HG03175 (cell line): ENCODE data around the gene PTRHD1.

Experiments used
- ATAC-seq: cut with Tn5 transposase; IDR thresholded peaks from one replicate; pipeline ENCODE4 v1.9.1; 2021; ENCODE audit warnings: mild to moderate bottlenecking, moderate library complexity; ENCODE audit not compliant: unreplicated experiment

Gene PTRHD1

DNA sequence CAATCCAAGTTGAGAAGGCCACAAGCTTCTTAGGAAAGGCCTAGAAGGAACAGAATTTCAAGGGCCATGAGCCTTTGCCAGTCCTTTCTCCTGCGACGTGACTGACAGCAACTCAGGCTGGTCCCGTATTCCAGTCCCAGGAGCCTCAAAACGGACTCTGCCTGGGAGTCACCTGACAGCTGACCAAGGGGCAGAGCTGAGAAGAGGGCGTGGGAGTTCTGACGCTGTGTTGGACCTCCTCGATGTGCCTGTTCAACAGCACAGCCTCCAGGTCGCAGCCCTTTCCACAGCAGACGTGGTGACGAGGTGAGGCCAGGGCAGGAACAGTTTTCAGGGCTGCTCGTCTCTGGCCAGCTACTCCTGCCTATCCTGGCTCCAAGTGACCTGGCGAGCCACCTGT lies 37.6 kb upstream of the PTRHD1 start:
- no peak for ATAC-seq

DNA sequence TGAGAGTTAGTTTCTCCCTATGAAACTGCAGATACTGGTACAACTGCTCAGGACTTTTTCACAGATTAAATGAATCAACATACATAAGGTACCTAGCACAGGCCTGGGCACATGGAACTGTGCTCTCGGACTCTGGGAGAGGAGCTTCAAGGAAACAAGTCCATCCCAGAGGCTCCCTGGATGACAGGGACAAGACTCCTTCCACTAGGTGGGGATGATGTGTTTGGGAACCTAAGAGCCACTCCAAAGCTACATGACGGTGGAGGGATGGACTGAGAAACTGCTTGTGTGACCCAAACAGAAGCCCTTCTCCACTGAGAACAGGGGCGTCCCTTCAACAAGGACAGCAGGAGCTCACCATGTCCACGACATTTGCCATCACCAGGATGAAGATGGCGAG lies 37.2 kb upstream of the PTRHD1 start:
- no peak for ATAC-seq

DNA sequence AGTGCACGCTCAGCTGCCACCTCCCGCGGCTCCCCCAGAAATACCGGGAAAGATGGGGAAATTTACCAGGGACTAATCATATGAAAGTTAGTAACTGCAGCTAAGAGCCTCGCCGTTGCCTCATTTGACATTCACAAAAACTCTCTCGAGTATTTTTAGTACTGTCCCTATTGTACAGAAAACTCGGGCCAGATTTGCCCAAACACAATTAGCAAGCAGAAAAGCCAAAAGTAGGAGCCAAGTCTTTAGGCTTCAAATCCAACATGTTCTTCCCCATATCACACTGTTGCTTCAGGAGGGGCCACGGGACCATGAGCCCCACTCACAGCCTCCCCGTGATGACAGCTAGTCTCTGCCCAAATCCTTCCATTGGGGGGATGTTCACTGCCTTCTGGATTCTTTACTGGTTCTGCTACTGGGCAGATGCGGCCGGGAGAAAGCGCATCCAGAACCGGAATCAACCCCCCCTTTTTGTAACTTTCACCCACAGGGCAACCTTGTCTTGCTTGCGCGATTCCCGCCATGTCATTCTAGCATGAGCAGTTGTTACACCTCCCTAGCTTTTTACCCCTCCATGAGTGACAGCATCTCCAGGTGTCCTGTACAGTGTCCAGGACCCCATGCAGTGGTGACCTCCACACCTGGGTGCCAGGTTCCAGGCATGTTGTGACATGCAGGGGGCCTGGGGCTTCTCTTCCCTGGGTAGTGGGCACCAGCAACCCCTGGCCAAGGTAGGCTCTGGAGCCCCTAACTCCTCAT lies 35.2 kb upstream of the PTRHD1 start:
- no peak for ATAC-seq

DNA sequence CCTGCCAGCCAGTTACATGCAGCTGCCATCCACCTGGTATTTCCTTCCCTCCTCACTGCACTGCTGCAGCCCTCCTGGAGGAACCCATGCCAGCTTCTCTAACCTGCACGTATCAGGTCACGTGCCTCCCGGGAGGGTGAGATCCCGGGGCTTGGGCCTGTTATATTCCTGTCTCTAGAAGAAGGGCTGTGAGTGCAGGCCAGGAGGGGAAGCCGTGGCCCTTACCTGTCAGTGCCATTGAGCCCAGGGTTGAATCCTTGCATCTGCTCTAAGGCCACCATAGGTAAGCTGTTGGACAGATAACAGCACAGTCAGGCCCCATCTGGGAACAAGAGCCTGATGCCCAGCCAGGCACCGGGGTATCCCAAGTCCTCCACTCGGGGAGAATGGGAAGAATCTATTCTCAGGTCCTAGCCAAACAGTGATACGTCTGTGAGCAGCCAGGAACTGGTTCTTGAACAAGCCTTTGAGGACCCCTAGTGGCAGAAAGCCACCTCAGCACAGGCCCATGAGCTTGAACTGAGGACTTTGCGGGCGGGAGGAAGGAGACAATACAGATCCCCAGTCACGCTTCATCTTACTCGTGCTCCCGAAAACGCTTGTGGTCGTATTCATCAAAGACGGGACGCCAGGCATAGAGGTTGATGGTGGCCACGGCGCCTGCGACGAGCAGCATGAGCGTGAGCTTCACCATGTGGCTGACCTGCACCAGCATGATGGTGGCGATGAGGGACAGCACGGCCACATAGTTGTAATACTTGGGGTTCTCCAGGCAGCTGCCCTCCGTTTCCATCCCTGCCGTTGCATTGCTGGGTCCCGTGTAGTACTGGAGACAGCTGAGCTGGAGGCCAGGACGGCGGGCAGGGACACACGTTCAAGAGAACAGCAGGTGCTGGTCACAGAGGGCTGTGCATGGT lies 34.4 kb upstream of the PTRHD1 start:
- peak; percentile 69 for ATAC-seq

DNA sequence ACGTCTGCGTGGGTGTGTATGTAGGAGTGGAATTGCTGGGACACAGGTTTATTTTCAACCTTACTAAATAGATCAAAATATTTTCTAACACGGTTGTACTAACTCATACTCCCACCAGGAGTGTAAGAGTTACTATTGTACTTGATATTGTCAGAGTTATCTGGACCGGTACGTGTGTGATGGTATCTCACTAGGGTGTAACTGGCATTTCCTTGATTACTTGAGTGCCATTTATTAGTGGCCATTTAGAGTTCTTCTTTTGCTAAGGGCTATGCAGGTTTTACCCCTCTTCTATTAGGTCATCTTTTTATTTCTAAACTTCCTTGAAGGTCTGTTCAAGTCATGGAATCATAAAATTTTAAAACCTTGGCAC lies 33.6 kb upstream of the PTRHD1 start:
- ATAC-seq = no peak

DNA sequence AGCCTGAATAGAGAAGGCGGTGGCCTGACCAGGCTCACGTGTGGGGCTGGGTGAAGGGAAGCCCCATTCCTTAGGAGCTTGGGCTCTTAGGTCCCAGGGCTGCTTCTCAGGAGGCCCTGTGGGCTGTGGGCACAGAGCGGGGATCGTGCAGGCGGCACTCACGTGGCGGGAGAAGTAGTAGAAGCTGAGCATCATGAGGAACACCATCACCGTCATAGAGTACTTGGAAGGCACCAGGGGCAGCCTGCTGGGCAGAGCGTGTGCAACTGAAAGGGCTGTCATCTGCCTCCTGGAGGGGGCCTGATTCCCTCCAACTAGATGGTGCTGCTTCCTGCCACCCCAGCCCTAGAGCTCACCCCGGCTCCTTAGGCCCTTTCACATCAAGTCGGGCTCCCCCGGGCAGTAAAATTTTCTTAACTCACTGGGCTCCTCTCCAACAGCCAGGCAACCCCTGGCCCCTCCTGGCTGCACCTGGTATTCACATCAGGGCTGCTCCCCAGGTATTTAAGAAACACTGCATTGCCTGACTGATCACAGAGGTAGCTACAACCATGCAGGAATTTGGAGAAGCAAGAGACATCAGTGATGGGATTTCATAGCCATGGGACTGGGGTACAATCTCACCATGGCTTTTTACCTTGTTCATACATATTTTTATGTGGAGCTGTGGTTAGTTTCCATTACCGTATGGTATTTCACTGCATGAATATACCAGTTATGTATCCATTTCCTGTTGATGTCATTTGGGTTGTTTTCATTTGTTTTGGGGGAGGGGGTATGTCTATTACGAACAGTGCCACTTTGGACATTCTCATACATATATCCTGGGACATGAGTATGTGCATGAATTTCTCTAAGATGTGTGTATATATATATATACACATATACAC lies 32.9 kb upstream of the PTRHD1 start:
- ATAC-seq = no peak

DNA sequence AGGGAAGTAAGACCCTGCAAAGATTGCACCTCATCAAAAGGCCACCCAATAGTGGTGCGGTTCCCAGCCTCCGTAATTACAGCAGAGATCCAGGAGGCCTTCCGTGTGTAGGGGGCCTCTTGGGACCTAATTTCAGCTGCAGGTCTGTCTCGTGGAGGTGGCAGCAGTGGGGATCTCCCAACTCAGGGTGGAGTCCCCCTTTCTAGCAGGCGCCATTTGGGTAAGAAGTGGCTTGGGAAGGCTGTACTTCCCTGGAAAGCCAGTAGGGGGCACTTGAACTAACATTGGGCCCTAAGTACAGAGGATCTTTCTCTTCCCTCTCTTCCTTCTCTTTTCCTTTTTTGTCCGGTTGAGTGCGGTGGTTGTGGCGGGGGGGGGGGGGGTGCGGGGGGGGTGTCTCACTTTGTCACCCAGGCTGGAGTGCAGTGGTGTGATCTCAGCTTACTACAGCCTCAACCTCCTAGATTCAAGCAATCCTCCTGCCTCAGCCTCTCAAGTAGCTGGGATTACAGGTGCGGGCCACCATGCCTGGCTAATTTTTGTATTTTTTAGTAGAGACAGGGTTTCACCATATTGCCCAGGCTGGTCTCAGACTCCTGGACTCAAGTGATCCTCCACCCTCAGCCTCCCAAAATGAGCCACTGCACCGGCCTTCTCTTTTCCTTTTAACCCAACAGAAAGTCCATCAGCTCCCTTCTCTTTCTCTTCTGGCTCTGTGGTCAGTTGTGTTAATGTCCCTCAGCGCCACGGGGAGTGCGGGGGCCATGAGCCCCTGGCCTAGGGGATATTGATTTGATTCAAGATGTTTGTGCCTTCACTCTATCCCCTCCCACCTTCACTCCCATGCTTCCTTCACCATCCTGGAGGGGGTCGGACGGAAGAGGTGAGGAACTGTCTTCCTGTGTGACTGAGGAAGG lies 32.0 kb upstream of the PTRHD1 start:
- ATAC-seq = no peak

DNA sequence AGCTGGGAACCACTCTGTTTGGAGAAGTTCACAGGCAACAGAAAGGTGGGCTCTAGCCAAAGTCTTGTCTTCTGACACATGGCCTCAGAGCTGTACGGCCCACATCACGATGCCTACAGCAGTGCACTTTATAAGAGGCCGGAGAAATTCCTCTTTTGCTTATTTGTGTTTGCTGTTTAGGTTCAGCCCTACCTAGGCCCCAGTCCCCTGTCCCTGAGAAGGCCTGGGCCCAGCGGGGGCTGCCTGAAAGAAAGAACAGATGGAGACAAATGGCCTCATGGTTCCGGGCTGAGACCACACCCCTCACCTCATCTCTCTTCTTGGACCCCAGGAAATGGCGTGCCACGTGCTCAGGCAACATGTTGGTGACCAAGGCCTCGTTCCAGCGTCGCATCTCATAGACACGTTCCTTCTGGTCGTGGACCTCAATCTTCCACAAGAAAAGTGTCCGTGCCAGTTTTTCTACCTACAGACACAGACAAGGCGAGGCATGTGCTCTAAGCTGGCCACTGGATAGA lies 30.9 kb upstream of the PTRHD1 start:
- no peak for ATAC-seq

DNA sequence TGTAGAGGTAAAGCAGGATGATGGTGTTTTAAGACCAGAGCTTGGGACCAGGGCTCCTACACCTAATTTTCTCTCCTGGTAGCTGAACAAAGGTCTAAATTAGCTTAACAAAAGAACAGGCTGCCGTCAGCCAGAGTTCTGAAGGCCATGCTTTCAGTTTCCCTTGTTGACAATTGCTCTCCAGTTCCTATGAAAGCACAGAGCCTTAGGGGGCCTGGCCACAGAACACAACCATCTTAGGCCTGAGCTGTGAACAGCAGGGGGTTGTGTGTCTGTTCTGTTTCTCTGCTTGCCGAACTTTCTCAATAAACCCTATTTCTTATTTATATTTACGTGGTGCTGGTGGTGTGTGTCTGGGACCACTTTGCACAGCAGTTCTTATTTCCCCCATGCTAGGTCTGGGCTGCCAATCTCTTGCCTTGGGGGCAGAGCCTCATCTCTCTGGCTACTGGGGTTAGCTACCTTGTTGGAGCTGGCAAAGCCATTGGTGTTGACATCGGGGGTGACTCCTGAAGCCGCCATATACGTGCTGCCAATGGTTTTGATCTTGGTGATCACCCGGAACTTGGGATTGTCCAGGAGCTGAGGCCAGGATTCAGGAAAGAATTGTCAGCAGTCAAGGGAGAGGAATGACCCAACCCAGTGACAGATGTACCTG lies 29.0 kb upstream of the PTRHD1 start:
- ATAC-seq = no peak

DNA sequence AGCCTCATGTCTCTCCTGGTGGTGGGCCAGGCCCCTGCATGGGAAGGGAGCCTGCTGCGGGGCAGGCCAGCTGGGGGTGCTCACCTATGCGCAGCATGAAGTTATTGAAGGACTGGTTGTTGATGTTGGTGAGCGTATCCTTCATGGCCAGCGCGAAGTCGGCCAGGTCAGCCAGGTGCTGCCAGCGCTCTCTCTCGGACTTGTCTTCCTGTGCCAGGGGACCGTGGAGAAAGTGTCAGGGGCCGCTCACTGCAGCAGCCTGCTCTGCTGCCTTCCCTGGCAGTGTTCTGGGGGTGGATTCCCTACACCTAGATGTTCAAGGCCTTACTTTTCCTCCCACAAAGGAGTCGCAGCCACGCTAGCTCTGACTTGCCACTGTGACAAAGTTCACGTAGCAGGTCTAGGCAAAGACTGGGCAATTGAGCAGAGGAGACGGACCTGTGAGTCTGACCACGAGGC lies 28.3 kb upstream of the PTRHD1 start:
- no peak for ATAC-seq

DNA sequence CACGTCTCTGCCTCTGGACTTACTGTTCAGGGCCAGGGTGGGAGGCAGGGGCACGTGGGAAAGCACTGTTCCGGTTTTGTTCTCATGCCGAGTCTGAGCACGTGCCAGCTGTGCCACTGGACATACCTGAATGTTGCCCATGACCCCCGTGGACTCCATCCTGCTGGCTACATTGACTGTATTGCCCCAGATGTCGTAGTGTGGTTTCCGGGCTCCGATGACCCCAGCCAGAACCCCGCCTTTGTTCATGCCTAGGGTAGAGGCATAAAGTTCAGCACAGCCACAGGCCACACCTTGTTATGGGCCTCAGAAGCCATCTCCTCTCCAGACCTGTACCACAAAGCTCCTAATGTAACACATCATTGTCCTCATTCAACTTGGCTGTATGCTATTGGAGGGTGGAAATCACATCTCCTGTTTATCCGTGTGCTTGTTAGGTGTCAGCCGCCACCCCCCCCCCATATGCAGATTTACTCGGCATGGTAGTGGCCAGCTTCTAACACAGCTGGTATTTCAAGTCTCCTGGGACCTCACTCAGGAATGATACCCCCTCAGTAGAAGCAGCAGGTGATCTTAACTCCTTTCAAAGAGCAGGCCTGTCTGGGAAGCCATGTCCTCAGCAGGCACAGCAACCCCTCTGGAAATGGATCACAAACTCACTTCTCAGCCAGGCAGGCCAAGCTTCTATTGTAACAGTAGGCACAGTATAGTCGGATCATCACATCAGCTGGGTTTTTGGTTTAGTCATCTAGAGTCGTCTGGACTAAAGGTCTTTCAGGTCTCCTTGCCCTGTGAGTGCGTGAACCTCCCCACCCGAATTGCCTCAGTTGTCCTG lies 27.6 kb upstream of the PTRHD1 start:
- no peak for ATAC-seq

DNA sequence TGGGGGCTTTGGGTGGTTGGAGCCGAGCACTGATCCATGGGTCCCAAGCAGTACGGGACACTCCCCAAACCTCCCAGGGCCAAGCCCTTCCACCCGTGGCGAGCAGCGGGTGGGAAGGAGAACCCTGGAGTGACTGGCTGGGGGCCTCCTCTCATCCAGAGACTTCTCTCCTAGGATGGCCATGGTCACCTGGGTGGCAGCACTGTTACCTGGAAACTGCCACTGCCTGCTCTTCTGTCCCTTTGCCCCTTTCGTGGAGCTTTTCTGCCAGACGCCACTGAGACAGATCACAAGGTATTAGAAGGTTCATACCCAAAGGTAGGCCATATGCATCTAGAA lies 27.0 kb upstream of the PTRHD1 start:
- no peak for ATAC-seq

DNA sequence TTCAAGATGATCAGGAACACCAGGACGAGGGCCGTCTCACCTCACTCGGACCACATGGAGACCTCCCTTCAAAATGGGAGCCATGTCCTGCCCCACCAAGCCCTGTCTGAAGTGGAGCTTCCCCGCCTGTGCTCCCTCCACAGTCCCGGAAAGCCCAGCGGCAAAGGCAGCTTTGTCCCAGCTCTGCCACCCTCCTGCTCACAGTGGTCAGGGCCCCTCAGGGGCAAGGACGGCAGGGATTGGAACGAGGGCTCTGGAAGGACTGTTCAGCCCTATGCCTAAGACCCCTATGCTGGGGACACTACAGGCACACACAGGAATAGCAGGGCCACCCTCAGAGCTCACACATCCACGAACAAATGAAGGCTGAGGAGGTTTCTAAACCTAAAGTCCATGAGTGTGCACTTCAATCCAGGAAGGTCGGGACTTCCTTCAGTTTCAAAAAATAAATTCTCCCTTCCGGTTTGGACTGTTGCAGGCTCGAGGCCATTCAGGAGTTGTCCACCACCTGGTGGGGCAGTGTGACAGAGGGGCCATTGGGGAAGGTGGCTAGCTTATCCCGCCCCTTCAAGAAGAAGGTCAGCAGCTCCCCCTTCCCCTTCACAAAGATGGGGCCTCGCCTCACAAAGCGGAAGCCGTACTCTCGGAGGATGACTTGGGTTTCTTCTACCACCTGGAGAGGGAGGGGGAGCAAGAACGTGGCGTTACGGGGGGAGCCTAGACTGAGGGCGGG lies 26.4 kb upstream of the PTRHD1 start:
- ATAC-seq = no peak

DNA sequence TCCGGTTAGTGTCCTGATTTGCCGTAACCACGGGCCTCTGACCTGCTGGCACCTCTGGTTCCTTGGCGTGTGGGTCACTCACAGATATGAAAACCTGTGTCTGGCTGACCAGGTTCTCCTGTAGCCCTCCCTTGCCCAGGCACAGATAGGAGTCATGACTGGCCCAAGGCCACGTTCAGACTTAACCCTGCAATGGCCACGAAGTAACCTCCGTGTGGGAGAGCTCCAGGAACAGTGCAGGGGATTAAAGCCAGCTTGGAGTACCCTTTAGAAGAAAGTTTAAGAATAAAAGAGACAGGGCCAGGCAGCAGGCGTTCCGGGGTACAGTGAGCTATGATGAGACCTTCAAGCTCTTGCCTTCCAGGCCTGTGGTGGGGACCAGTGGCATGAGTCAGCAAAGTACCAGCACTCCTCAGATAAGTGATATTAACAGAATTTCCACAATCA lies 25.6 kb upstream of the PTRHD1 start:
- no peak for ATAC-seq

DNA sequence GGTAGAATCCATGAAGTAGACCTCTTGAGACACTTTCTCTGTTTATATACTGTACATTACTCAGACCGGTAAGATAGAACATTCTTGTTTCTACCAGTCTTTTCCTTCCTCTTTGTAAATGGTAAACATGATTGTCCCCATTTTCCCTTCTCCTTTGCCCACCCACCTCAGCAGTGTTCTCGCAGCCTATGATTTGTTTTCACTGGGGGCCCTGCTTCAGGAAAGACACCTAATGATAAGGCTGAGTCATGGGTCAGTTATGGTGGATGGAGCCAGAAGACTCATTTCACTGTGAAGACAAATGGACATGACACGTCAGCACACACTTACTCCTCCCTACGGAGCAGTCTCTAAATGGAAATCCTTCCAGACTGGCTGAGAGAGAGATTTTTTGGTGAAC lies 23.7 kb upstream of the PTRHD1 start:
- ATAC-seq = no peak

DNA sequence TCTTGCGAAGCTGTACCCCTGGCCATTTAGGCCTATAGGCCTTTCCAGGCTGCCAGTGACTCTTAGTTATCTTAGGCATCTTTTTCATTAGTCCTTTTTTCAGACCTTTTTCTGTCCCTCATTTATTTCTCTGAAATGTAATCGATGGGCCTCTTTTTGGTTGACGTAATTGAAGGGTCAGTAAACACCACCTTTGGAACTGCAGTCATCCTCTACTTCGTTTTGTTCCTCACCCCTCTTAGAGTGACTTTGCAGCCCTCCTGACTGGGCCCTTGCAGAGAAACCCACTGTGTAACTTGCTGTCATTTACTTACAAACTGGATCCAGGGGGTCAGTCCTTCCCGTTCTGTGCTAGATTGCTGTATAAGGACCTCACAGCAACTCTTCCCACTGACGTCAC lies 23.2 kb upstream of the PTRHD1 start:
- ATAC-seq = no peak

DNA sequence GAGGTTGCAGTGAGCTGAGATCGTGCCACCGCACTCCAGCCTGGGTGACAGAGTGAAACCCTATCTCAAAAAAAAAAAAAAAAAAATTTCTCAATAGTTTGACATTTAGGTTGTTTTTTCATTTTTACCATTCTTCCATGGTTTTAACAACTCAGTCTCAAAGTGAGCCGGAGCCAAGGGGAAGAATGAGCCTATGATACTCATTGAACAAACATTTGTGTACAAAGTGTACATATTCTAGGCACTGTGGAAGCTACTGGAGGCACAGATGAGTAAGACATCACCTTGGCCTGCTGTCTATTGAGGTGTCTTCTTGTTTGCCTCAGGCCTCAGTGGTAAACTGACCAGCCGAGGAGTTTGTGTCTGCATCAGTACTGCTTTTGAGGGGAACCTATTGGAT lies 22.0 kb upstream of the PTRHD1 start:
- ATAC-seq = no peak

DNA sequence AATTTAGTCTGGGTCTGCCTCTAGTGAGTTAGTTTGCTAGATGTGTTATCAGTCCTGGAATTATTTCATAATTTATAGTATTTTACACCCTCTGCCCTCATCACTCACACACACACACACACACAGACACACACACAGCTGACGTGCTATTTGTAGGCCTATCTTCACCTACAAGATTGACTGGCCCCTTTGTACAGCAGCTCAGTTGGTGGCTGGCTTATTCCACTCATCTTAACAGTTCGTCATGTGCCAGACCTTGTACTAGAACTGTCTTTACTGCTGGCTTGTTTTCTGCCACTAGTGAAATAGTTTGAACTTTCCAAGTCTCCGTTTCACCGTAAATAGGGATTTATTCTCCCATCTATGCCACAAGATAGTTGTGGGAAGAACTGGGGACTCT lies 21.3 kb upstream of the PTRHD1 start:
- no peak for ATAC-seq
